DMS153 (cell line): ENCODE results near the gene ERCC1.
"Not testable (repeated sequence)": the region's sequence is repeated elsewhere in the genome, so short reads cannot be mapped to it uniquely, and the experiment has no call there.

ENCODE experiments used
- DNase-seq: peaks from one replicate; lab custom pipeline; 2025; lab: John Stamatoyannopoulos, UW

Gene ERCC1

DNA sequence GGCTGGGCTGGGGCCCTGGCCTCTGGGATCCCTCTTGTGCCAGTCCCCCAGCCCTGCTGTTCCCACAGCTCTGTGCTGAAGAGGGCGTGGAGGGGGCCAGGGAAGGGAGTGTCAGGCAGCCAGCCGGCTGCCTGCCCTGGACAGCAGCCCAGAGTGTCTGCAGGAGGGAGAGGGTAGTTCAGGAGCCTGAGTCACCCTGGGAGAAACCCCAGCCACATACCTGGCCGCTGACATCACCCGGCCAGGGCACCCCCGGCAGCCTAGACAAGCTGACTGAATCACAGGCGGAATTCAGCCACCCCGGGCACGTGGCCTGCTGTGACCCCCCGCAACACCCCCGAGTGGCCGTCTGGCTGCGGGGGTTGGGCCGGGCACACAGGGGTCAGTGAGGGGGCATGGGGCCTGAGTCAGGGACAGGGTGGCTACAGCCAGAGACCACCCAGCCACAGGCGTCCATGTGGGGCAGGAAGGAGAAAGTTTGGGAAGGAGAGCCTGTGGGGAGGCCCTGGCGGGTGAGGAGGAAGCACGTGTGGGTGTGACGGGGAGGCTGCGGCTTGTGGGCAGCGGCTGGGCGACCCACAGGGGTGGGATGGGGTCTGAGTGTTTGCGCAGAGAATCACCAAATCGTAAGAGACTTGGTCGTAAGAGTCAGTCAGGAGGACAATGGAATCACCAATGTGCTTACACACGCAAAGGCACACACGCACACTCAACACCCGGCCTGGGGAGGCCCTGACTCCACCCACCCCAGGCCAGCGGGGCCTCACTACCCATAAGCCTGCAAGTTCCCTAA, 32.2 kb upstream of the ERCC1 start:
- DNase-seq: peak; percentile 78

DNA sequence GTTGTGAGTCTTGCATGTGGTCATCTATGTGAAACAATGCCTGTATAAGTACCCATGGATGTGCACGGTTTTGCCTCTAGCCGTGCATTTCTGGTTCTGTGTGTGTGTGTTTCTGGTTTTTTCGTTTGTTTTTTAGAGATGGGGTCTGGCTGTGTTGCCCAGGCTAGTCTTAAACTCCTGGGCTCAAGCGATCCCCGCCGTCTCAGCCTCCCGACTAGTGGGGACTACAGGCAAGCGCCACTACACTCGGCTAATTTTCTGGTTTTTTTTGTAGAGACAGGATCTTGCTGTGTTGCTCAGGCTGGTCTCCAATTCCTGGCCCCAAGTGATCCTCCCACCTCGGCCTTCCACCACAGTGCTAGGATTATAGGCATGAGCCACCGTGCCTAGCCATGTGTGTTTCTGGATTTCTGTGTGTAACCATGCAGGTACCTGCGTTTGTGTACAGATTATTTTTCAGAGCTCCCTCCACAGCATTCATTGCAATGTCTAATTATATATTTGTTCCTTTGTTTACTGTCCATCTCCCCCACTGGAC, 28.2 kb upstream of the ERCC1 start:
- no peak for DNase-seq

DNA sequence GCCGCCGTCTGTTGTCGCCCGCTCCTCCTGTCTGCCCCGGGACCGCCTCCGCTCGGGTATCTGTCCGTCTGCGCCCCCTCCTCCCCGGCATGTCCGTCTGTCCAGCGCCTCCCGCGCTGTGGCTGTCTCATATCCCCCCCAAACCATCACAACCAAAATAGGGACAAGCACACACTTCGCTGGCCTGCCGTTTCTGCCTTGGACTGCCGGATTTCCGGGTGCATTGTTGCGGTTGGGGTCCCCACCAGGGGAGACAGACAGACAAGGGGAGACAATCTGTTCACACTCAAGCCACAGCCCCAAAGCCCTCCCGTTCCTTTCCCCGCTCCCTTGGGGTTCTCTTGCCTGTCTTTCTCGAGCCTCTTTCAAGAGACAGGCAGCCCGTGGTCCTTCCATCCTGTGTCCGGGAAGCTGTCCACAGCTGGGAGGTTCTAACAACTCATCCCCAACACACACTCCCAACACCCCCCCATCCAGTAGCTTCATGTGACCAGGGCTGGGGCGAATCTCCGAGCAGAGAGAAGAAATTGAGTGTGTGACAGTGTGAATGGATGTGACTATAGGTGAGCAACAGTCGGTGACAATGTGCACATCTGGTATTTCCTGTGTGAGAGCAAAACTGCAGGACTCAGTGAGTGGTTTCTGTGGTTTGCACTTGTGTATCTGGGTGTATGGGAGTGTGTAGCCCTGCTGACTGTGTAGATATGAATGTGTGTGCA, 27.6 kb upstream of the ERCC1 start:
- DNase-seq: no peak

DNA sequence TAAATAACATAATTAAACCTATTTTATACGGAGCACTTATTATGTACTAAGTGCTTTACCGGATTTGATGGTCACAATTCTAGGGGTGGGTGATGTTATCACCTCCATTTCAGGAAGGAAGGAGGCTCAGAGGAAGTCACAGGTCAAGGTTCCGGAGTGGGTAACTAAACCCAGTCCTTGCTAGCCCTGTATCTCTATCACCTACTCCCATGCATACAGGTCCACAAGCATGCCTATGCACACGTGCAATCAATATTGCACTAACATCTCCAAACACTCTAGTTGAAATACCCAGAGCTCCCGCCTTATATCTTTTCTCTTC, 26.3 kb upstream of the ERCC1 start:
- DNase-seq: no peak

DNA sequence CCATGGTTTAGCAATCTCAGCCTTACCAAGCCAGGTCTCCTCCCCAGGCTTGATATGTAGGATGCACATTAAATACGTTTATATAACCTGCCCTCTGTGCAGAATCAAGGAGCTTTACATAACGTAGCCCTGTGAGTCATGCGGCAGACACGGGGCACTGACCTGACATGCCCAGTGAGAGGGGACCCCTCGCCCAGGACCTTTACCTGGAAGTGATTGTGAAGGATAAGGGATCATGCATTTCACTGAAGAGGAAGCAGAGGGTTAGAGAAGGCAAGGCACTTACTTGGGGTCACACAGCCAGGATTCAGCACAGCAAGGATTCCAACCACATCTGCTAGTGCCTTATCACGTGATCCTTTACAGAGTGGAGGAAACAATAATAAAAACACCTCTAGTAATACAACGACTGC, 25.2 kb upstream of the ERCC1 start:
- peak; percentile 58 for DNase-seq

DNA sequence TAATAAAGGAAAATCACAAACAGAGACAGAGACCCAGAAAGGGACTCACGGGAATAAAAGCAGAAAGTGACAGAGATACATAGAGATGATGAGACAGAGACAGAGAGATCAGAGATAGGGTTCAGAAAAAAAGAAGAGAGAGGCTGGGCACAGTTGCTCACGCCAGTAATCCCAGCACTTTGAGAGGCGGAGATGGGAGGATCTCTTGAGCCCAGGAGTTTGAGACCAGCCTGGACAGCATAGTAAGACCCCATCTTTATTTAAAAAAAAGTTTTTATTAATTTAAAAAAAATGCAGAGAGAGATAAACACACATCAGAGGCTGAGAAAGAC, 24.7 kb upstream of the ERCC1 start:
- no peak for DNase-seq

DNA sequence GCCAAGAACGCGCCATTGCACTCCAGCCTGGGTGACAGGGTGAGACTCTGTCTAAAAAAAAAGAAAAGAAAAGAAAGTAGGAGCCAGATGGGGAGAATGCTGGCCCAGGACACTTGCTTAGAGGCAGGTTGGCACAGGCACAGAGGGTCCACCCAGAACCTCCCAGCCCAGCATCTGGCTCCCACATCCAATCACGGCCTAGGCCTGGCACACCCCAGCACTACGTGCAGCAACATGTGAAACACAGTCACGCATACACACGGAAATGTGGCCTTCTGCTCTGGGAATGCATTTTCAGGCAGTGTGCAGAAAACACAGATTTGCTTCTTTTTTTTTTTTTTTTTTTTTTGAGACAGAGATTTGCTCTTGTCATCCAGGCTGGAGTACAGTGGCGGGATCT, 23.2 kb upstream of the ERCC1 start:
- DNase-seq: no peak

DNA sequence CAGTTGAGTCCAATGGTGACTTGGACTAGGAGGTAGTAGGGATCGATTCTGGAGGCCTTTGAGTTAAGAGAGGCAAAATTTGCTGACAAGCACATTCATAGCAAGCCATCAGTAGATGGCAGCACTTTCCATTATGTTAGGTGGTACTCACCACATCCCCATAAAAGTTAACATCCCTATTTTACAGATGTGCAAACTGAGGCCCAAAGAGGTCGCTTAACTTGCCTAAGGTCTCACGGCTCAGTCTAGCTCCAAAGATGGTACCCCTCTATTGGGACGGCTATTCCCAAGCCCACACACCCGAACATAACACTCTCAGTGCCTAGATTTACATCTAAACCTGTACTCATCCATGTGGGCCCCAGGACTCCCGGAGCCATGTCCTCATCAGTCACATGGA, 22.6 kb upstream of the ERCC1 start:
- DNase-seq: no peak

DNA sequence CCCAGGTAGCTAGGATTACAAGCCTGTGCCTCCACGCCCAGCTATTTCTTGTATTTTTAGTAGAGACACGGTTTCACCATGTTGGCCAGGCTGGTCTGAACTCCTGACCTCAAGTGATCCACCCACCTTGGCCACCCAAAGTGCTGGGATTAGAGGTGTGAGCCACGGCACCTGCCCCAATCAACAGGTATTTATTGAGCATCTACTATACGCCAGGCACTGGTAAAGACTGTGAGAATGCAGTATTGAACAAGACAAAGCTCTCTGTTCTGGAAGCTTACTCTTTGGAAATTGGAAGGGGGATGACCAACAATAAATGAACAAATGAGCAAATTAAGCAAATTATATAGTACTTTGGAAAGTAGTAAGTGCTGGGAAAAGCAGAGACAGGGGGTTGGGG, 21.4 kb upstream of the ERCC1 start:
- DNase-seq: no peak

DNA sequence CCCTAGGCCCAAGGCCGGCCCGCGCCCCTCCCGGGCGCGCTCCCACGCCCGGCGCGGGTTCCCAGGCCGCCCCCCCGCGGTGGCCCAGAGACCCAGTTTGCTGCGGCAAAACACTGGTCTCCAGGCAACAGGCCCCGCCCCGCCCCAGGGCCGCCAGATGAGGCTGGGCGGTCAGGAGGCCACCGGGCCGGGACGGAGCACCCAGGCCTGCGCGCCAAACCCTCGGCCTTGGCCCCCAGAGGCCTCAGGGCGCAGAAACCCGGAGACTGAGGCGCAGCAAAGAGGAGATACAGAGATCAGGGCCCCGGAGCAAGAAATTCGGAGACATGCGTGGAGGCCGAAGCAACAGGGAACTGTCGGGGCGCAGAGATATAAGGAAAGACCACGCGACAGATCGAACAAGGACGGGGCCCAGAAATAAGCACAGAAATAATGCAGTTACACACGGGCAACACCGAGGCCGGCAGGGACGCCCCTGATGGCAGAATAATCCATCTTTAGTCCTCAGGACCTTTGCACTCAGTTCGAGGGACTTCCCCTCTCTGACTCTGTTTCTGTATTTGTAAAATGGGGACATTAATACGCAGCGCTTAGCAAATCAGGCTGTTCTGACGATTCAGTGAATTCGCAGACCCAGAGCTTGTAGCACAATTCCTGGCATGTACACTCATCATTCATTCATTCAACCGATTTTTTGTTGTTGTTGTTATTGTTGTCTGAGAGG, 20.8 kb upstream of the ERCC1 start:
- DNase-seq: peak; percentile 51

DNA sequence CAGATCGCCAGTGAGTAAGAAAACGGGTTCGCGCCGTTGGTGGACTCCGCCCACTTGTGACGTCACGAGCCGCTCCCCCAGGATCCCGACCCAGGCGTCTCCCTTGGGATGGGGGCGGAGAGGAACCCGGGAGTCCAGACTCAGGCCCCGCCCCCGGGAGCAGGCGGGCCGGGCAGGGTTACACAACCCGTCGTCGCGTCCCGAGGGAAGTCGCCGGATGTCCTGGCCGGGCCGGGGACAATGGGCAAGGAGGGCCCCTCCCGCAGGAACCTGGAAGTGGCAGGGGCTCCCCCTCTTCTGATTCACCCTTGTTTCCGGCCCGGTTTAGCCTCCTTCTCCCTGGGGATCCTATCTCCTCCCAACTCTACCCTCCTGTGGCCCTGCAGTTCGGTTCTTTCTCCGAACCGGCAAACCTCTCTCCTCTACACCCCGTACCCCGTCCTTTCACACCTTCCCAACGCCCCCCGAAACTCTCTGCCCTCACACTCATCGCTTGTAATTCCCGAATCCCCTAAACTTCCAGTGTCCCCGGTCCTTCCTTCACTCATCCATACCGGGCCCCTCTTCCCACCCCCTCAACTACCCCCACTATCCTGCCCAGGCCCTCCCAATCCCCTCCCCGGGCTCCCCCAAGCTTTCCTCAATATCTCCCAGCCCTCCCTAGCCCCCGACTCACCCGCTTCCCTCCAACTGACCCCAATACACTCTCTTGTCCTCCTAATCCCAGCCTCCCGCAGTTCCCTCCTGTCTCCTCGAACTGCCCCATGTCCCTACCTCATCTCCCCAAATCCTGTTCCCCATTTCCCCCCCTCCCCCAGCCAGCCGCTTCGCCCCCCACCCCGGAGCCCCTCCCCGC, 20.0 kb upstream of the ERCC1 start:
- peak; percentile 82 for DNase-seq

DNA sequence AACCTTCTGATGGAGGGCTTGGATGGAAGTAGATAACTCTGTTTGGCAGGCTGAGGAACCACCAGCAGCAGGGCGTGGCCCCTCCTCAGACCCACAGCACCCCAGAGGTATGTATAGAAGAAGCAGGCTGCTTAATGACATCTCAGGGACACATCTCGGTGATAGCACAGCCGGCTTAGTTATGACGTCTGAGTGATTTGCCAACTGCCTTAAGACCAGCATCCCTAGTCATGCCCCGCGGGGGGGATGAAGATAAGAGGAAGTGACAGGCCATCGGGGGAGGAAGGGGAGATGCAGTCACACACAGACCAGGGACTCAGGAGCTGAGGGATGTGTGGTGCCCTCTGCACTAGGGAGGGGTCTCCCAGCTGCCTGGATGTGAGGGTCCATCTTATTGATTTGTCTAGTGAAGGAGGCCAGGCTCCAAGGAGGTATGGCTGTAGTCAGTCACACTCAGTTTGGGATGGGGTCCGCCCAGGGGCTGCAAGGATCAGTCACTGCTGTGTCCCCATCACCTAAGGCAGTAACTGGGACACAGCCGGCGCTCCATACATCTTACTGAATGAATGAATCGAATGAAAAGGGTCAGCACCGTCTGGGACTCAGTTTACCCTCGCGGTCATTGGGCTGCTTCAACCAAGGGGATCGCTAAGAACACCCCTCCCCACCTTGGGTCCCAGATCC, 19.2 kb upstream of the ERCC1 start:
- no peak for DNase-seq

DNA sequence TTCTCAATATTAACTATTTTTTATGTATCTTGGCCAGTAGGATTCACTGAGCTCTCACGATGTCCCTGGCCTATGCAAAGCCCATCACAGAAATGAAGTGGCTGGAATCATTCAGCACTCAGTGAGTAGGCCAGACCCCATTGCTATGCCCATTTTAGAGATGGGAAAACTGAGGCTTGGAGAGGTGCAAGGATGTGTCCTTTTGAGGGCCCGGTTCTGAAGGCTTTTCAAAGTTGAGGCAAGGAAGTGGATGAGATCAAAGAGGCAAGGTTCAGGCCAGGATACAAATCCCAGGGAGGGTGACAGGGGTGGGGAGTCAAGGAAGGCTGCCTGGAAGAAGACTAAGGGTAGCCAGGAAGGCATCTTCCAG, 18.7 kb upstream of the ERCC1 start:
- DNase-seq: no peak

DNA sequence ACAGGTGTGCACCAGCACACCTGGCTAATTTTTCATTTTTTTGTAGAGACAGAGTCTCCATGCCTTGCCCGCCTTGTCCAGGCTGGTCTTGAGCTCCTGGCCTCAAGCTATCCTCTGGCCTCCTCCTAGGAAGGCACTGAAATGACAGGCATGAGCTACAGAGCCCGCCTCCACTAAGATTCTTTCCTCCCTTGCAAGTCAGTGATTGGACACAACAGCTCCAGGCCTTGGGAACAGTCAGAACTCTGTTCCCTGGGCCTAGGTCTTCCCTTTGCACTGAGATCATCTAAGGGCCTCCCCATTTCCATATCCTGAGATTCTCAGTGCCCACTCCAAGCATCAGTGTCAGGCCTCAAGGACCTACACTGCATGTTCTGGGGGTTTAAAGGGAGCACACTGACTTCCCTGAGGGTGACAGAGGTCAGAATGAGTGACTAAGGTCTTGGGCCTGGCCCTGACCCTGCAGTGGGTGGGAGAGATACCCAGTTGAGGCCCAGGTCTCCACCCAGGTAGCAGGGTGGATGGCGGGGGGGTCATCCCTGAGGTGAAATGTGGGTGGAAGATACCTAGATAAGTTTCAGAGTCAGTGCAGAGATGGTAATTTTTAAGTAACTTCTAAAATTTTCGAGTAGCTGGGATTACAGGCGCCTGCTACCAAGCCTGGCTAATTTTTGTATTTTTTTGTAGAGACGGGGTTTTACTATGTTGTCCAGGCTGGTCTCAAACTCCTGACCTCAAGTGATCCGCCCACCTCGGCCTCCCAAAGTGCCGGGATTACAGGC, 17.3 kb upstream of the ERCC1 start:
- no peak for DNase-seq

DNA sequence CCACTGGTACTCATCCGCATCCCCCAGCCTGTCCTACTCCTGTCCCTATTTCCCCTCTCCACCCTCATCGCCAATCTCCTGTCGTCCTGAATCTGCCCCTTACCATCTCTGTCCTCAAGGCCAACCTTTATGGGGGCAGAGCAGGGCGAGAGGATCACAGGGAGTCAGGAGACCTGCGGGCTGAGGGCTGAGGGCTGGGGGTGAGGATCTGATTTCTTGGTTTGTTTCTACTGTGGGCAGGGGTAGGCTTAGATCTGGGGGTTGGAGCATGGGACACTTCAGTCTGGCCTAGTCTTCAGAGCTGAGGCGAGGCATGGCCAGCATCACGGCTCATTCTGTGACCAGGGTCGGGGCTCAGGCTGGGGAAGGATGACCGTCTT, 16.5 kb upstream of the ERCC1 start:
- no peak for DNase-seq

DNA sequence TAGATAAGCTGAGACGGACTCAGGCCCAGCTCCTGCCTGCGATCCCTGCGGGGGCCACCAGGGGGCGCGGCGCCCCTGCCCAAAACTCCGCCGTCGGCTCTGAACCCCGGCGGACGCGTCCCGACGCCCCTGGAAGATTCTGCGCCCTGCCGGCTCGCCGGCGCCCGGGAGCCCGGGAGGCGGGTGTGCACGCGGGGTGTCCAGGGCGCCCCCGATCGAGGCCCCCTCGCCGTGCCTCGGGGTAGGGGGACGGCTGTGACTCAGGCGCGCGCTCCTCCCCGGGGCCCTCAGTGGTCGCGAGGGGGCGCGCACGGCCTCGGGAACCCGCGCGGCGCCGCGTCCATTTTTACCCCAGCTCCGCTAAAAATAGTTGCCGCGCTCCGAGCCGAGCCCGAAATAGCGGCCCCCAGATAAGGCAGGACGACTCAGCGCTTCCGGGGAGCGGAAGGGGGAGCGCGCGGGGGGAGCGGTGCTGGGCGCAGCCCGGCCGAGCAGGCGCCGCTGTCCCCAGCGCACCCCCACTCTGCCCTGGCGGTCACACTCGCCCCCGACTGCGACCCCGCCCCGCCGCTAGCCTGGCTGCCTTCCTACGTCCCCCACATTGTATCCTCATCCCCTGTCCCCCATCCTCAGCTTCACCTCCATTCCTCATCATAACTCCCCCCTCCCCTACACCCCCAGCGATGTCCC, 16.0 kb upstream of the ERCC1 start:
- no peak for DNase-seq

DNA sequence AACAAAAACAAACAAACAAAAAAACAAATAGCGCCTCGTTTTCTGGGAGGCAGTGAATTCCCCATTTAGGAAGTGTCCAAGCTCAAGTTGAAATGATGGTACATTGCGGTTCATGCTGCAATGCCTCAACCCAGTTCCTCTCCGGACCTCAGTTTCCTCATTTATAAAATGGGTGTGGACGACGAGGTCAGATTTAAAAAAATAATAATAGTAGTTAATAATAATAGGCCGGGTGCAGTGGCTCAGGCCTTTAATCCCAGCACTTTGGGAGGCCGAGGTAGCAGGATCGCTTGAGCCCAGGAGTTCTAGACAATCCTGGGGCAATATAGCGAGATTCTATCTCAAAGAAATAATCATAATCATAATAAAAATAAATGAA, 15.5 kb upstream of the ERCC1 start:
- DNase-seq: no peak

DNA sequence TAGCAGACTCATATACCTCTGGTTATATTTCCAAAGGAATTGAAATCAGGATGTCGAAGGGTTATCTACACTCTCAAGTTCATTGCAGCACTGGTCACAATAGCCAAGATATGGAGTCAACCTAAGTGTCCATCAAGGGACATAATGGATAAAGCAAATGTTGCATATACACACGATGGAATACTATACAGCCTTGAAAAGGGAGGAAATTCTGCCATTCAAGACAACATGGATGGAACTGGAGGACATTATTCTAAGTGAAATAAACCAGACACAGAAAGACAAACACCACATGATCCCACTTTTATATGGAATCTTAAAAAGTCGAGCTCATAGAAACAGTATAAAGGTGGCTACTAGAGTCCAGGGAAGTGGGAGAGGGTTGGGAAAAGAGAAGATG, 13.6 kb upstream of the ERCC1 start:
- no peak for DNase-seq

DNA sequence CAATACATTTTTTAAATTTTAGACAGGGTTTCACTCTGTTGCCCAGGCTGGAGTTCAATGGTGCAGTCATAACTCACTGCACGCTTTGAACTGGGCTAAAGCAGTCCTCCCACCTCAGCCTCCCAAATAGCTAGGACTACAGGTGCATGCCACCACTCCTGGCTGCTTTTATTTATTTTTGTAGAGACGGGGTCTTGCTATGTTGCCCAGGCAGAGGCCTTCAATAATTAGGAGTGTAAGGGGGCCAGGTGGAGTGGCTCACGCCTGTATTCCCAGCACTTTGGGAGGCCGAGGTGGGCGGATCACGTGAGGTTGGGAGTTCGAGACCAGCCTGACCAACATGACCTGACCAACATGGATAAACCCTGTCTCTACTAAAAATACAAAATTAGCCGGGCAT, 8.8 kb upstream of the ERCC1 start:
- not testable (repeated sequence) for DNase-seq

DNA sequence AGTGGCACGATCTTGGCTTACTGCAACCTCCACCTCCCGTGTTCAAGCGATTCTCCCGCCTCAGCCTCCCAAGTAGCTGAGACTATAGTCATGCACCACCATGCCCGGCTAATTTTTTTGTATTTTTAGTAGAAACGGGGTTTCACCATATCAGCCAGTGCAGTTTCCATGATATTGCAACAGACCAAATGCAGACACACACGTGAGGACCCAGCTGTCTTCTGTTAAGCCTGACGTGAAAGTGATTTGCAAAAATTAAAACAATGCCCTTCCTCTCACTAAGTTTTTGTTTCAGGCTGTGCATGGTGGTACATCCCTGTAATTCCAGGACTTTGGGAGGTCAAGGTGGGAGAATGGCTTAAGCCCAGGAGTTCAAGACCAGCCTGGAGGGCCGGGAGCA, 7.3 kb upstream of the ERCC1 start:
- not testable (repeated sequence) for DNase-seq
